Measurements from ENCODE around the gene FDX2. TPM values are rescaled to one million over a fixed set of nuclear protein-coding genes. Genes with fewer than 3 reads are reported as not detected.

The FDX2 gene
- total and polyA plus RNA-seq, 2 of the 13 experiments (the other 11 are each of a cell fraction or from before 2014, with no cell fraction given): 21.0 to 24.7 TPM

DNA sequence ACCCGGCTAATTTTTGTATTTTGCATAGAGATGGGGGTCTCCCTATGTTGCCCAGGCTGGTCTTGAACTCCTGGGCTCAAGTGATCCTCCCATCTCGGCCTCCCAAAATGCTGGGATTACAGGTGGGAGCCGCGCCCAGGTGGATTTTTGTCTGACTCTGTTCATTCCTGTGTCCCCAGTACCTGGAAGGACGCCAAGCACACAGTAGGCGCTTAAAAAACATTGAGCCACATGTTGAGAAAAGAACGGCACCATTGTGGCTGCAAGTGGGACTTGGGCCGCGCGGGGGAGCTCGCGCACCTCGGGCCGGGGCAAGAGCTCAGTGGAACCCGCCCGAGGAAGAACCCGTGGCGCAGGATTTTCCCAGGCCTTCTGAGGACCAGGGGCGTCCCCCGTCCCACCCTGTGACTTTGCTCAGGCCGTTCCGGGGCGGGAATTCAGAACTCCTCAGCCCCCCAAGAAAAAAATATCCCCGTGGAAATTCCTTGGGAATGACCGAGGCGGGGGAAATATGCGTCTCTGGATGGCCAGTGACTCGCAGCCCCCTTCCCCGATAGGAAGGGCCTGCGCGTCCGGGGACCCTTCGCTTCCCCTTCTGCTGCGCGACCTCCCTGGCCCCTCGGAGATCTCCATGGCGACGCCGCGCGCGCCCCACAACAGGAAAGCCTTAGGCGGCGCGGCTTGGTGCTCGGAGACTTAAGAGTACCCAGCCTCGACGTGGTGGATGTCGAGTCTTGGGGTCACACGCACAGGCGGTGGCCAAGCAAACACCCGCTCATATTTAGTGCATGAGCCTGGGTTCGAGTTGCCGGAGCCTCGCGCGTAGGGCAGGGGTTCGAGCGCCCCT, 46.3 kb downstream of the FDX2 start (continued):
- peak; percentile 56 for TF ChIP-seq XRCC5 (optimal IDR thresholded peaks at IDR 0.05; ENCODE audit: low read length)
- no peak for TF ChIP-seq TP53 (CRISPR knock-in tag; conservative IDR thresholded peaks at IDR 0.05)
- no peak for TF ChIP-seq RFX1 (IDR thresholded peaks at IDR 0.05)
- TF ChIP-seq, protein P1, sequence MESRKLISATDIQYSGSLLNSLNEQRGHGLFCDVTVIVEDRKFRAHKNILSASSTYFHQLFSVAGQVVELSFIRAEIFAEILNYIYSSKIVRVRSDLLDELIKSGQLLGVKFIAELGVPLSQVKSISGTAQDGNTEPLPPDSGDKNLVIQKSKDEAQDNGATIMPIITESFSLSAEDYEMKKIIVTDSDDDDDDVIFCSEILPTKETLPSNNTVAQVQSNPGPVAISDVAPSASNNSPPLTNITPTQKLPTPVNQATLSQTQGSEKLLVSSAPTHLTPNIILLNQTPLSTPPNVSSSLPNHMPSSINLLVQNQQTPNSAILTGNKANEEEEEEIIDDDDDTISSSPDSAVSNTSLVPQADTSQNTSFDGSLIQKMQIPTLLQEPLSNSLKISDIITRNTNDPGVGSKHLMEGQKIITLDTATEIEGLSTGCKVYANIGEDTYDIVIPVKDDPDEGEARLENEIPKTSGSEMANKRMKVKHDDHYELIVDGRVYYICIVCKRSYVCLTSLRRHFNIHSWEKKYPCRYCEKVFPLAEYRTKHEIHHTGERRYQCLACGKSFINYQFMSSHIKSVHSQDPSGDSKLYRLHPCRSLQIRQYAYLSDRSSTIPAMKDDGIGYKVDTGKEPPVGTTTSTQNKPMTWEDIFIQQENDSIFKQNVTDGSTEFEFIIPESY (CRISPR knock-in tag; IDR thresholded peaks at IDR 0.05): peak; percentile 35; the same call in 1 of the 2 replicates
- no peak for TF ChIP-seq MAFF (IDR thresholded peaks at IDR 0.05; ENCODE audit: low read depth, low read length)
- TF ChIP-seq POLR2AphosphoS5 (IDR thresholded peaks at IDR 0.05; ENCODE audit: low read depth, low read length): no peak
- TF ChIP-seq, protein P2, sequence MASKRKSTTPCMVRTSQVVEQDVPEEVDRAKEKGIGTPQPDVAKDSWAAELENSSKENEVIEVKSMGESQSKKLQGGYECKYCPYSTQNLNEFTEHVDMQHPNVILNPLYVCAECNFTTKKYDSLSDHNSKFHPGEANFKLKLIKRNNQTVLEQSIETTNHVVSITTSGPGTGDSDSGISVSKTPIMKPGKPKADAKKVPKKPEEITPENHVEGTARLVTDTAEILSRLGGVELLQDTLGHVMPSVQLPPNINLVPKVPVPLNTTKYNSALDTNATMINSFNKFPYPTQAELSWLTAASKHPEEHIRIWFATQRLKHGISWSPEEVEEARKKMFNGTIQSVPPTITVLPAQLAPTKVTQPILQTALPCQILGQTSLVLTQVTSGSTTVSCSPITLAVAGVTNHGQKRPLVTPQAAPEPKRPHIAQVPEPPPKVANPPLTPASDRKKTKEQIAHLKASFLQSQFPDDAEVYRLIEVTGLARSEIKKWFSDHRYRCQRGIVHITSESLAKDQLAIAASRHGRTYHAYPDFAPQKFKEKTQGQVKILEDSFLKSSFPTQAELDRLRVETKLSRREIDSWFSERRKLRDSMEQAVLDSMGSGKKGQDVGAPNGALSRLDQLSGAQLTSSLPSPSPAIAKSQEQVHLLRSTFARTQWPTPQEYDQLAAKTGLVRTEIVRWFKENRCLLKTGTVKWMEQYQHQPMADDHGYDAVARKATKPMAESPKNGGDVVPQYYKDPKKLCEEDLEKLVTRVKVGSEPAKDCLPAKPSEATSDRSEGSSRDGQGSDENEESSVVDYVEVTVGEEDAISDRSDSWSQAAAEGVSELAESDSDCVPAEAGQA (IDR thresholded peaks at IDR 0.05; ENCODE audit: low read depth): no peak
- TF ChIP-seq, protein P2 (CRISPR knock-in tag; IDR thresholded peaks at IDR 0.05; ENCODE audit: borderline replicate concordance): no peak
- TF ChIP-seq MYC (CRISPR knock-in tag; IDR thresholded peaks at IDR 0.05; ENCODE audit: borderline replicate concordance): peak; percentile 69; the same call in 1 of the 2 replicates
- TF ChIP-seq ZNF678 (CRISPR knock-in tag; IDR thresholded peaks at IDR 0.05): no peak
- peak; percentile 81 for TF ChIP-seq CHD4 (IDR thresholded peaks at IDR 0.05; ENCODE audit: borderline replicate concordance, low read length)
- no peak for TF ChIP-seq ZNF3 (CRISPR knock-in tag; IDR thresholded peaks at IDR 0.05)
- TF ChIP-seq, protein P3, sequence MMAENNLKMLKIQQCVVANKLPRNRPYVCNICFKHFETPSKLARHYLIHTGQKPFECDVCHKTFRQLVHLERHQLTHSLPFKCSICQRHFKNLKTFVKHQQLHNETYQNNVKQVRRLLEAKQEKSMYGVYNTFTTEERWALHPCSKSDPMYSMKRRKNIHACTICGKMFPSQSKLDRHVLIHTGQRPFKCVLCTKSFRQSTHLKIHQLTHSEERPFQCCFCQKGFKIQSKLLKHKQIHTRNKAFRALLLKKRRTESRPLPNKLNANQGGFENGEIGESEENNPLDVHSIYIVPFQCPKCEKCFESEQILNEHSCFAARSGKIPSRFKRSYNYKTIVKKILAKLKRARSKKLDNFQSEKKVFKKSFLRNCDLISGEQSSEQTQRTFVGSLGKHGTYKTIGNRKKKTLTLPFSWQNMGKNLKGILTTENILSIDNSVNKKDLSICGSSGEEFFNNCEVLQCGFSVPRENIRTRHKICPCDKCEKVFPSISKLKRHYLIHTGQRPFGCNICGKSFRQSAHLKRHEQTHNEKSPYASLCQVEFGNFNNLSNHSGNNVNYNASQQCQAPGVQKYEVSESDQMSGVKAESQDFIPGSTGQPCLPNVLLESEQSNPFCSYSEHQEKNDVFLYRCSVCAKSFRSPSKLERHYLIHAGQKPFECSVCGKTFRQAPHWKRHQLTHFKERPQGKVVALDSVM (CRISPR knock-in tag; IDR thresholded peaks at IDR 0.05): peak; percentile 63
- 0 out of 2 replicates have a peak, but pooled peaks have one; percentile 38 for TF ChIP-seq ZNF816 (CRISPR knock-in tag; IDR thresholded peaks at IDR 0.05; ENCODE audit: borderline replicate concordance)
- no peak for TF ChIP-seq KDM6A (CRISPR knock-in tag; IDR thresholded peaks at IDR 0.05; ENCODE audit: low read depth)
- TF ChIP-seq ADNP (CRISPR knock-in tag; IDR thresholded peaks at IDR 0.05): 0 out of 2 replicates have a peak, but pooled peaks have one; percentile 48
- TF ChIP-seq AHR (CRISPR knock-in tag; IDR thresholded peaks at IDR 0.05): 0 out of 2 replicates have a peak, but pooled peaks have one; percentile 29
- TF ChIP-seq ZFY (CRISPR knock-in tag; IDR thresholded peaks at IDR 0.05): peak; percentile 26; the same call in 1 of the 2 replicates
- TF ChIP-seq ZFX (CRISPR knock-in tag; IDR thresholded peaks at IDR 0.05; ENCODE audit: low read depth): 0 out of 2 replicates have a peak, but pooled peaks have one; percentile 44
